ENCODE results near the gene PNMA8A. TPM values are rescaled to one million over a fixed set of nuclear protein-coding genes. Genes with fewer than 3 reads are reported as not detected.
A peak's percentile ranks its signal among the peaks of the same experiment; 100 is the strongest.
"Not testable (repeated sequence)": the region's sequence is repeated elsewhere in the genome, so short reads cannot be mapped to it uniquely, and the experiment has no call there.

Gene PNMA8A
- total RNA-seq, 6 experiments from 2014 or later: 8.6 to 13.1 (median 9.2) TPM

DNA sequence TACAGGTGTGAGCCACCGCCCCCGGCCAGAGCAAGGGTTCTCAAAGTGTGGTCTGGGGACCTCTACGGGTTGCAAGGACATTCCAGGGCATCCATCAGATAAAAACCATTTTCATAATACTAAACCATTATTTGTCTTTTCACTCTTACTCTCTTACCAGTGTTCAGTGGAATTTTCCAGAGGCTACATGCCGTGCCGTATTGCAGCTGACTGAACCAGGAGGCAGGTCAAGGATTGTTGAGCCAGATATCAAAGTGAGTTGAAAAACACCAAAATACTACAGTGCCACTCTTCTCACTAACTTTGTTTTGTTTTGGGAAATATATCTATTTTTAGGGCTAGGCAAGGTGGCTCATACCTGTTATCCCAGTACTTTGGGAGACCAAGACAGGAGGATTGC lies 31.5 kb upstream of the PNMA8A start:
- no peak for DNase-seq
- Mint-ChIP-seq H3K27ac (no peak overlapping the region), H3K4me1 (ENCODE audit: low read depth) (peaks cover 8% of the 10 kb centered on the region; the same call in 1 of the 2 replicates), H3K36me3 (ENCODE audit: low read depth) (no peaks in the 10 kb centered on the region), H3K4me3 (no peak overlapping the region), H3K27me3 (ENCODE audit: insufficient read depth) (peaks cover 10% of the 10 kb centered on the region), H3K9me3 (no peaks in the 10 kb centered on the region)
- TF ChIP-seq CTCF (IDR thresholded peaks at IDR 0.05): no peak

DNA sequence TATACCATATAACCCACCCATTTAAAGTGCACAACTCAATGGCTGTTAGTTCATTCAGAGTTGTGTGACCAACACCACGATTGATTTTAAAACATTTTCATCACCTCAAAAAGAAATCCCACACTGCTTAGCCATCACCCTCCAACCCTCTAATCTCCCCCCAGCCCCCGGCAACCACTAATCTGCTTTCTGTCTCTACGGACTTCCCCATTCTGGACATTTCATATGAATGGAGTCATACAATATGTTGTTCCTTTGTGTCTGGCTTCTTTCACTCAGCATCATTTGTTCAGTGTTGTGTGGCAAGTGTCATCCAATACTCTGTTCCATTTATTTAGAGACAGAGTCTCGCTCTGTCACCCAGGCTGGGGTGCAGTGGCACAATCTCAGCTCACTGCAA lies 28.3 kb upstream of the PNMA8A start:
- Mint-ChIP-seq H3K27me3 (ENCODE audit: insufficient read depth) (peaks cover 5% of the 10 kb centered on the region), H3K27ac (no peak overlapping the region), H3K9me3 (no peaks in the 10 kb centered on the region)

GRCh38 chr19:46497773-46498172 lies 26.4 kb upstream of the PNMA8A start:
- no peak overlapping the region for H3K4me3 Mint-ChIP-seq
- no peak for TF ChIP-seq CTCF (IDR thresholded peaks at IDR 0.05)
- peaks cover 9% of the 10 kb centered on the region for H3K27me3 Mint-ChIP-seq (ENCODE audit: insufficient read depth)
- peaks cover 10% of the 10 kb centered on the region; the same call in 1 of the 2 replicates for H3K4me1 Mint-ChIP-seq (ENCODE audit: low read depth)
- 0 out of 2 replicates have a peak, but pooled peaks cover 5% of the 10 kb centered on the region for H3K36me3 Mint-ChIP-seq (ENCODE audit: low read depth)
- no peak overlapping the region for H3K27ac Mint-ChIP-seq
- peak; percentile 6 for DNase-seq
- no peaks in the 10 kb centered on the region for H3K9me3 Mint-ChIP-seq

More for the DNA sequence above, 28.3 kb upstream of the PNMA8A start:
- TF ChIP-seq CTCF (IDR thresholded peaks at IDR 0.05): no peak
- 0 out of 2 replicates have a peak, but pooled peaks cover under 1% of the 10 kb centered on the region for H3K36me3 Mint-ChIP-seq (ENCODE audit: low read depth)
- H3K4me3 Mint-ChIP-seq: no peak overlapping the region
- H3K4me1 Mint-ChIP-seq (ENCODE audit: low read depth): peaks cover 10% of the 10 kb centered on the region; the same call in 1 of the 2 replicates
- no peak for DNase-seq

DNA sequence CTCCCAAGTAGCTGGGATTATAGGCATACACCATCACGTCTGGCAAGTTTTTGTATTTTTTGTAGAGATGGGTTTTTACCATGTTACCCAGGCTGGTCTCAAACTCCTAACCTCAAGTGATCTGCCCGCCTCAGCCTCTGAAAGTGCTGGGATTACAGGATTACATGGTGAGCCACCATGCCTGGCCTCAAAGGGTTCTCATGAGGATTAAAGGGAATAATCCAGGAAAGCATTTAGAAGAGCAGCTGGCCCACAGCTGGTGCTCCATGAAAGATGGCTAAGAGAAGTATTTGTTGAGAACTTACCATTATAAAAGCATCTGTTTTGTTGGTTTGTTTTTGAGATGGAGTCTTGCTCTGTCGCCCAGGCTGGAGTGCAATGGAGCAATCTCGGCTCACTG lies 25.5 kb upstream of the PNMA8A start:
- H3K27ac Mint-ChIP-seq; H3K36me3 Mint-ChIP-seq (ENCODE audit: low read depth); H3K4me3 Mint-ChIP-seq; H3K9me3 Mint-ChIP-seq; DNase-seq; H3K27me3 Mint-ChIP-seq (ENCODE audit: insufficient read depth): not testable (repeated sequence)
- H3K4me1 Mint-ChIP-seq (ENCODE audit: low read depth): peaks cover 10% of the 10 kb centered on the region; the same call in 1 of the 2 replicates

DNA sequence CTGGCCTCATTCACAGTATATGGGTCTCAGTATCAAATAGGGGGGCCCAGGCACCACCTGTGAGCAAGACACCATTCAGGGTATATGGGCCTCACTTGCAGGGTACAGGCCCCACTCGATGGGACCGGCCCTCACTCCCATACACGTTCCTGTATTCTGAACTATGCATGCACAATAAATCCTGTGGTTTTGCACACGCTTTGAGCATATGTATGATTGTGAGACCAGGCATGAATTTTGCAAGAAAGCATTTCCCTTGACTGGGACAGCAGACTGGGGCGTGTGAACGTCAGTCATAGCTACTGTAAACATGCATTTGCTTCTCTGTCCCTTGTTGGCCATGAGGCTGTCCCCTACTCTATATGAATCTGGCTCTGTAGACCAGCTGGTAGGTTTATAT lies 24.9 kb upstream of the PNMA8A start:
- no peak overlapping the region for H3K27ac Mint-ChIP-seq
- H3K4me1 Mint-ChIP-seq (ENCODE audit: low read depth): peaks cover 10% of the 10 kb centered on the region; the same call in 1 of the 2 replicates
- DNase-seq: no peak
- peaks cover 12% of the 10 kb centered on the region for H3K27me3 Mint-ChIP-seq (ENCODE audit: insufficient read depth)
- 0 out of 2 replicates have a peak, but pooled peaks cover 5% of the 10 kb centered on the region for H3K36me3 Mint-ChIP-seq (ENCODE audit: low read depth)
- no peak overlapping the region for H3K4me3 Mint-ChIP-seq
- TF ChIP-seq CTCF (IDR thresholded peaks at IDR 0.05): no peak
- H3K9me3 Mint-ChIP-seq: no peaks in the 10 kb centered on the region

DNA sequence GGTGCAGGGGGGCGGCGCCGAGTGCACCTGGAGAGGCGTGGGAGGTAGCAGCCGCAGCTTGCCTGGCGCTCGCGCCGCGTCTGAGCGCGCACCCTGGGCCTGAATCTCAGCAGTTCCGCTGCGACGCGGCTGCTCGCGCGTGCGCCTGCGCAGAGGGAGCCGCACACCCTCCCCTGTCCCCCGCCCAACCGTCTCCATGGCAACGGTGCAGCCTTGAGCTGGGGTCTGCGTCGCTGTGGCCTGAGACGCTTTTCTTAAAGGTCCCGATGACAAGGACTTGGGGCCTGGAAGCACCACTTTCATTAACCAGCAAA lies 24.4 kb upstream of the PNMA8A start, which contains the start of gene PNMA8B:
TSS of gene PNMA8B (minus strand) at position 82 of the 314 bp plus-strand sequence. CDS start 402 bp downstream, outside the sequence.
- no peak within 1 kb of the TSS for H3K4me3 Mint-ChIP-seq
- no peaks in the 10 kb centered on the region for H3K9me3 Mint-ChIP-seq
- H3K36me3 Mint-ChIP-seq (ENCODE audit: low read depth): 0 out of 2 replicates have a peak, but pooled peaks cover 5% of the 10 kb centered on the region
- H3K4me1 Mint-ChIP-seq (ENCODE audit: low read depth): peaks cover 9% of the 10 kb centered on the region; the same call in 1 of the 2 replicates
- no peak for TF ChIP-seq CTCF (IDR thresholded peaks at IDR 0.05)
- peaks cover 15% of the 10 kb centered on the region for H3K27me3 Mint-ChIP-seq (ENCODE audit: insufficient read depth)
- H3K27ac Mint-ChIP-seq: no peak within 1 kb of the TSS
- DNase-seq: no peak
